Activated CD8-positive, alpha-beta T cell treated with anti-CD3 and anti-CD28 coated beads for 36 hours (primary cell): ENCODE measurements around the gene LRRC58. TPM values are rescaled to one million over a fixed set of nuclear protein-coding genes. Genes with fewer than 3 reads are reported as not detected.

ENCODE experiments used
- ATAC-seq: fragments of 200-7000 bp; cut with Tn5 transposase; one replicate; pipeline ENCODE4 v1.10.0; 2021; ENCODE audit warnings: mild to moderate bottlenecking, moderate library complexity
- CTCF ChIA-PET: fragments of 350-600 bp; sonication (Branson Sonifier 250); formaldehyde crosslinking; loops from one replicate; lab custom pipeline; 2021; ENCODE audit warnings: antibody characterized with exemption; lab: Charles Lee
- POLR2A ChIA-PET: fragments of 350-600 bp; sonication (Branson Sonifier 250); formaldehyde crosslinking; loops from one replicate; lab custom pipeline; 2021; ENCODE audit warnings: antibody characterized with exemption; lab: Charles Lee
- DNase-seq: peaks from one replicate; pipeline ENCODE4 v3.0.0-alpha.2; 2020
- H3K27ac Mint-ChIP-seq: one replicate; pipeline ENCODE4 v1.8.0; 2021; ENCODE audit warnings: mild to moderate bottlenecking, mixed read lengths
- H3K27me3 Mint-ChIP-seq: one replicate; pipeline ENCODE4 v1.8.0; 2021; ENCODE audit warnings: mixed read lengths
- H3K36me3 Mint-ChIP-seq: one replicate; pipeline ENCODE4 v1.8.0; 2021; ENCODE audit warnings: low read depth, mixed read lengths
- H3K4me1 Mint-ChIP-seq: one replicate; pipeline ENCODE4 v1.8.0; 2021; ENCODE audit warnings: low read depth, mixed read lengths
- H3K4me3 Mint-ChIP-seq: one replicate; pipeline ENCODE4 v1.8.0; 2021; ENCODE audit warnings: mild to moderate bottlenecking, moderate library complexity, mixed read lengths
- H3K9me3 Mint-ChIP-seq: one replicate; pipeline ENCODE4 v1.8.0; 2021; ENCODE audit warnings: mixed read lengths
- intact Hi-C: fragments of 100-400 bp; cut with micrococcal nuclease; formaldehyde crosslinking; loops from one replicate; pipeline ENCODE4 v1.10.0; 2022
- total RNA-seq, 2 experiments: library from RNA; stranded (reverse); gene quantifications; one replicate each; pipeline ENCODE4 v1.2.3, GENCODE V29; 2021
- TF ChIP-seq, protein P1 (sequence below): fragments of 200-600 bp; IDR thresholded peaks from one replicate; pipeline ENCODE4 v1.8.0; 2022; ENCODE audit warnings: antibody characterized with exemption, mild to moderate bottlenecking

LRRC58 gene
- total RNA-seq, 2 experiments from 2014 or later: 29.1 to 30.7 TPM

DNA sequence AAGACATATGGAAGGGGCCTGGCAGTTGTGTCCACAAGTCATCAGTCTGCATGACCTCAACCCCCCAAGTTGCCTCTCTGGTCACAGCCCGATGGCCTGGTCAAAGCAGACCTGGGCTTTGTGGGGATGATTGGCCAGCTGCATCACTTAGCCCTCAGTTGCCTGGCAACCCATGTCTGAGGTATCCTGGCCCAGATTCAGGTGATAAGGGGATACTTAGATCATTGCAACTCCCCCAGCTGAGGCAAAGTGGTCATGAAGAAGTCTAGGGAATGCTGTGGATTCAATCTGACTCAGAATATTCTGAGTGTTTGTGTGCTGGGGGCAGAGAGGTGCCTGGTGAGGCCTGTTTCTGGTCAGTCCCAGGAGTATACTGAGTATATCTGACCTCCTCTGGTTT lies 69.1 kb downstream of the LRRC58 start:
- Mint-ChIP-seq H3K27ac (no peak overlapping the region), H3K4me3 (no peak overlapping the region), H3K4me1 (peaks cover 2% of the 10 kb centered on the region), H3K27me3 (peaks cover 52% of the 10 kb centered on the region), H3K9me3 (no peaks in the 10 kb centered on the region), H3K36me3 (no peaks in the 10 kb centered on the region)
- no peak for ATAC-seq
- TF ChIP-seq, protein P1, sequence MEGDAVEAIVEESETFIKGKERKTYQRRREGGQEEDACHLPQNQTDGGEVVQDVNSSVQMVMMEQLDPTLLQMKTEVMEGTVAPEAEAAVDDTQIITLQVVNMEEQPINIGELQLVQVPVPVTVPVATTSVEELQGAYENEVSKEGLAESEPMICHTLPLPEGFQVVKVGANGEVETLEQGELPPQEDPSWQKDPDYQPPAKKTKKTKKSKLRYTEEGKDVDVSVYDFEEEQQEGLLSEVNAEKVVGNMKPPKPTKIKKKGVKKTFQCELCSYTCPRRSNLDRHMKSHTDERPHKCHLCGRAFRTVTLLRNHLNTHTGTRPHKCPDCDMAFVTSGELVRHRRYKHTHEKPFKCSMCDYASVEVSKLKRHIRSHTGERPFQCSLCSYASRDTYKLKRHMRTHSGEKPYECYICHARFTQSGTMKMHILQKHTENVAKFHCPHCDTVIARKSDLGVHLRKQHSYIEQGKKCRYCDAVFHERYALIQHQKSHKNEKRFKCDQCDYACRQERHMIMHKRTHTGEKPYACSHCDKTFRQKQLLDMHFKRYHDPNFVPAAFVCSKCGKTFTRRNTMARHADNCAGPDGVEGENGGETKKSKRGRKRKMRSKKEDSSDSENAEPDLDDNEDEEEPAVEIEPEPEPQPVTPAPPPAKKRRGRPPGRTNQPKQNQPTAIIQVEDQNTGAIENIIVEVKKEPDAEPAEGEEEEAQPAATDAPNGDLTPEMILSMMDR: no peak
- CTCF ChIA-PET: no interaction called here
- POLR2A ChIA-PET: no interaction called here
- DNase-seq: no peak
- intact Hi-C loops: no loop called here

DNA sequence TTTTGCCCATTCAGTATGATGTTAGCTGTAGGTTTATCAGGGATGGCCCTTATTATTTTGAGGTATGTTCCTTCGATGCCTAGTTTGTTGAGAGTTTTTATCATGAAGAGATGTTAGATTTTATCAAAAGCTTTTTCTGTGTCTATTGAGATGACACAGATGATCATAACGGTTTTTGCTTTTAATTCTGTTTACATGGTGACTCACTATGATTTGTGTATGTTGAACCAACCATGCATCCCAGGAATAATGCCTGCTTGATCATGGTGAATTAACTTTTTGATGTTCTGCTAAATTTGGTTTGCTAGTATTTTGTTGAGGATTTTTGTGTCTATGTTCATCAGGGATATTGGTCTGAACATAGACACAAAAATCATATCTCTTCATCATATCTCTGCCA lies 72.4 kb downstream of the LRRC58 start:
- ChIA-PET POLR2A (no interaction called here), CTCF (no interaction called here)

DNA sequence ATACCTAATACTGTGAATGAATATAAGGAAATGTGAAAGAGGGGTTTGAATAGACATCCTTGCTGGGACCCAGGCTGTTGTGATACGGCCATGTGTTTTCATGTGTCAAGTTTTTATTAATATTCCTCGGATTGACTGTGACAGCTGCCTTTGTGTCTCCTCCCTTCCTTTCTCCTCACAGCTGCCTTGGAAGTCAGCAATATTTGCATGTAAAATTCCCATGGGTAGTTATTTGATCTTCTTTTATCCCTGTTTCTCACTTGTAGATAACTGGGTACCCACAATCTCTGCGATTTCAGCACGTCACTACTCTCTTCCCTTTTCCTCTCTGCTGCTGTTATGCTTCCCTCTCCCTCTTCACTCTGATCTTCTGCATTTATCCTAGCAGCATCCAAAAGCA lies 73.5 kb downstream of the LRRC58 start:
- Mint-ChIP-seq H3K9me3 (no peaks in the 10 kb centered on the region), H3K27ac (no peak overlapping the region), H3K4me3 (no peak overlapping the region), H3K36me3 (no peaks in the 10 kb centered on the region), H3K4me1 (no peaks in the 10 kb centered on the region), H3K27me3 (peaks cover 27% of the 10 kb centered on the region)
- ChIA-PET CTCF (no interaction called here), POLR2A (no interaction called here)
- intact Hi-C loops: no loop called here
- ATAC-seq (no peak), DNase-seq (no peak)
- TF ChIP-seq, protein P1: no peak

More for the DNA sequence above, 72.4 kb downstream of the LRRC58 start:
- intact Hi-C loops: no loop called here
- Mint-ChIP-seq H3K27me3 (peaks cover 36% of the 10 kb centered on the region), H3K27ac (no peak overlapping the region), H3K9me3 (no peaks in the 10 kb centered on the region), H3K4me3 (no peak overlapping the region), H3K36me3 (no peaks in the 10 kb centered on the region), H3K4me1 (no peaks in the 10 kb centered on the region)
- DNase-seq (no peak), ATAC-seq (no peak)
- TF ChIP-seq, protein P1: no peak

DNA sequence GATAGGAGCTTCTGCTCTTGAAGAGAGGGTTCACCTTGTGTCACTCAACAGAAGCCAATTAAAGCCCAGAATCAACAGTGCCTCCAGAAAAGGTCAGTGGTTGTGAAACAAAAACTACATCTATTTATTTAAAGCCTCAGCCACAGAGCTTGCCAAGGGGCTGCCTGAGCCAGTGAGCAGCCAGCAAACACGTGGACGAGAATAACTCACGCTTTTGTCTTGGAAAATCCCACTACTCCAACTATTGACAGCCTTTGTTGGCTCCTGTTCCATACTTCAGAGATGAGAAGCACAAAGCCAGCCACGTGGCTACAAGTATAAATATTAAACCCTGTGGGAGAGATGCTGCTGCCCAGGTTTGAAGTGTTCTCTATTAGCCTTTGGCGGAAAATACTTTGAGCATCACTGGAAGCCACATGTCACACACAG lies 74.4 kb downstream of the LRRC58 start:
- H3K4me1 Mint-ChIP-seq: no peaks in the 10 kb centered on the region
- H3K4me3 Mint-ChIP-seq: no peak overlapping the region
- peaks cover 25% of the 10 kb centered on the region for H3K27me3 Mint-ChIP-seq
- no peak overlapping the region for H3K27ac Mint-ChIP-seq
- H3K36me3 Mint-ChIP-seq: no peaks in the 10 kb centered on the region
- no peak for DNase-seq
- ATAC-seq: no peak
- no peaks in the 10 kb centered on the region for H3K9me3 Mint-ChIP-seq
- ChIA-PET POLR2A (no interaction called here), CTCF (no interaction called here)
- TF ChIP-seq, protein P1: no peak
- intact Hi-C loops: no loop called here

Other genes with a start within 250 kb of the LRRC58 start
- gene GPR156, start 64.1 kb downstream of the LRRC58 start, total RNA-seq: not detected
- gene FSTL1, start 101.6 kb upstream of the LRRC58 start, total RNA-seq: 1 to 10 TPM; 1.0 to 2.9 TPM
- gene NDUFB4, start 247.0 kb upstream of the LRRC58 start, total RNA-seq: 100 to 1,000 TPM; 147 to 162 TPM